Right ventricle myocardium inferior (tissue), 1 donor: ENCODE measurements around the gene CALHM6. TPM values are rescaled to one million over a fixed set of nuclear protein-coding genes. Genes with fewer than 3 reads are reported as not detected.
A peak's percentile ranks its signal among the peaks of the same experiment; 100 is the strongest.

Experiments used
- ATAC-seq: fragments of 200-7000 bp; cut with Tn5 transposase; one replicate; pipeline ENCODE4 v1.9.1; 2020; ENCODE audit warnings: mild to moderate bottlenecking, moderate library complexity
- DNase-seq: peaks from one replicate; pipeline ENCODE4 v3.0.0; 2021; ENCODE audit errors: missing footprints
- intact Hi-C: fragments of 100-400 bp; cut with DNase I; formaldehyde crosslinking; loops from one replicate; pipeline ENCODE4 v1.11.0; 2022
- long read RNA-seq: library from polyadenylated mRNA; unstranded; transcript quantifications from one replicate; pipeline ENCODE4 v2.0.0, GENCODE V29; 2021
- total RNA-seq: library from RNA; stranded (reverse); fragmentation: NEBNext Ultra II Directional; extraction: Animal tissue kit (Norgen Biotek cat#: 25700); gene quantifications from one replicate; pipeline ENCODE4 v1.2.1, GENCODE V29; 2021
- donor health status: DM: no; HTN: yes; CAD: no; lungs with severe emphysema.

The CALHM6 gene
- 2.9 TPM for total RNA-seq
- long read RNA-seq, partial matches to known transcripts = 1 of 2 reads
- long read RNA-seq, other reads (novel, unspliced or antisense) = 0 of 2 reads

DNA sequence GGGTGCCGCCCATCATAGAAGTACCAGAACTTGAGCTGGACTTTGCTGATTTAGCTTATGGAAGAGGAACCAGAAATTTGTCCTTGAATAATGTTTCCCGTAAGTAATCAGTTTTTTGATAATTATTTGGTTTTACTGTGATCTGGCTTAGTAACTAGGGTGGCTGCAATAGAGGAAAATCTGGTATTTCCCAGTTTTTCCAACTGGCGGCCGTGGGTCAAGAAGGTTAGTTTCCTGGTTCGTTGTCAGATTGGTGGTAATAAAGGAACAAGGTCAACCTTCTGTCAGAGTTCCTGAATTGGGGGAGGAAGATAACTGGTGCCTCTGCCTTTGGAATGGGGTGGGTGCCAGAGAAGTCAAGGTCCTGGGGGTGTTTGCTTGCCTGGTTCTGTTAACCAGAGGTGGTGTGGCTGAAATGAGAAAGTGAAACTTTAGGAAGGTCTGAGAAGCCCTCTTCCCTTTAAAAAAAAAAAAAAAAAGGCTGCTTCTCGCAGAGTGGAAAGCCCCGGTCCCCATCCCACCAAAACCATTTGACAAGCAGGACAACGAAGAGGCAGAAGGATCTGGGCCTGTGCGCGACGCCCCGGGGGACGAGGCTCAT, at the start of gene CALHM6:
Gene CALHM6, plus strand, starts transcription at position 45 of the 601 bp plus-strand sequence. Its CDS starts 555 bp downstream, at position 600.
- DNase-seq (no peak), ATAC-seq (peak; percentile 19)
- intact Hi-C loops = no loop called here

- intact Hi-C loops = no loop called here
- DNase-seq (no peak), ATAC-seq (peak; percentile 81)
Observed at GRCh38 chr6:116412270-116412669, 48.9 kb upstream of the CALHM6 start.

- intact Hi-C loops = no loop called here
- no peak for ATAC-seq
Observed at GRCh38 chr6:116413357-116413756, 47.8 kb upstream of the CALHM6 start.

GRCh38 chr6:116417661-116418060, 43.5 kb upstream of the CALHM6 start:
- intact Hi-C loops = no loop called here
- ATAC-seq = no peak
- no peak for DNase-seq

More at GRCh38 chr6:116413357-116413756, 47.8 kb upstream of the CALHM6 start:
- DNase-seq = no peak

DNA sequence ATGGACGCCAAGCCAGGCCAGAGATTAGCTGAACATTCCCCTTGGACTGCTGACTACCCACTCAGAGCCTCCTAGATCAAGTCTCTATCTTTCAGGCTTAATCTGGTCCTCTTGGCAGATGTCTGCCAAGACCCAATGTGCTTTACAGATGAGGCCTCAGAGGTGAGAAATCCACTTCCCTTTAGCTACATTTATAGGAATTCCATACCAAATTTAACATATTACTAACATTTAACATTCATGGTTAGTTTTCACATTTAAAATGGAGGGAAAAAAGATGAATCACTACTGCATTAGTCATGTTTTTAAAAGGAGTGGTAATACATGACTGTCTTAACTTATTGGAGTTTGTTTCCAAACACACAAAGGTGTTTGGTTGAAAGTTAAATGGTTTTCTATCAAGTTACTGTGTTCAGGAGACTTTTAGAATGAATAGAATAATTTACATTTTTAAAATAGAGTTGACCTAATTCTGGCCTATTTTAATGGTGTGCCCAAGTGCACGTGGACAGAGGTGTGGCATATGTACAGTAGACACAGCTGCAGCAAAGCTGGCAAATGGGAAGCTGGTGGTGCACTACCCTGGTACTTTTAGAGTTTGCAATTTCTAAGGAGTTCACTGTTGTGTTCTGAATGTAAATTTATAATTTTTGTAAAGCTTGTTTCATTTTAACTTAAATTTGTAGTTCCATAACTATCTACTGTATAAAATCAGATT, 41.9 kb upstream of the CALHM6 start:
- no peak for DNase-seq
- no peak for ATAC-seq
- intact Hi-C loops = no loop called here

DNA sequence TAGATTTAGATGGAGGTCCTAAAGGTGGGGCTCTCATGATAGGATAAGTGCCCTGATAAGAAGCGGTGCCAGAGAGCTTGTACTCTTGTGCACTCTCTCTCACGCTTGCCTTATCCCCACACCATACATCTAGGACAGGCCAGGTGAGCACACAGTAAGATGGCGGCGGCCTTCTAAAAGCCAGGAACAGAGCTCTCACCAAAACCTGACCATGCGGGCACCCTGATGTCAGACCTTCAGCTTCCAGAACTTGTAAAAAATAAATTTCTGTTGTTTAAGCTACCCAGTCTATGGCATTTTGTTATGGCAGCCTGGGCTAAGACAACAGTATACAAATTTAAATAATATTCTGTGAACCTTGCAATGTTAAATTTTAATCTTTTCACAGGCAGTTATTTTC, 40.8 kb upstream of the CALHM6 start:
- DNase-seq = no peak
- no peak for ATAC-seq
- intact Hi-C loops = no loop called here

DNA sequence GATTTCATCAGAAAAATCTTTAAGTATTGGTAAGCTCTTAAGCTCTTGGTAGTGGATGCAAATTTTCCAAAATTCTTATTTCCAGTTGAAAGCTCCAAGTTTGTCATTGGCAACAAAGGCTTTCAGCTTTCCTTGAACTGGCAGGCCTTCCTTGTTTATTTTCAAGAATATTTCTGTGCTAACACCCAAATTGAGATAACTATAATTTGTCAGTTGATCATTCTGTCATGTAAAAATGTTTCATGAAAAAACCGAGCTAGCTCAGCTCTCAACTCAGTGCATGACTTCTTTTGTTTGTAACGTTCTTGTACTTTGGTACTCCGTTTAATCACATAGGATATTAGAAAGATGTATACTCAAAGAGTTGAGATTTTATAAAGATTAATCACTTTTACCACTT, 38.9 kb upstream of the CALHM6 start:
- ATAC-seq (no peak), DNase-seq (no peak)
- intact Hi-C loops = no loop called here

GRCh38 chr6:116424001-116424400, 37.2 kb upstream of the CALHM6 start:
- ATAC-seq (no peak), DNase-seq (no peak)
- intact Hi-C loops = no loop called here

DNA sequence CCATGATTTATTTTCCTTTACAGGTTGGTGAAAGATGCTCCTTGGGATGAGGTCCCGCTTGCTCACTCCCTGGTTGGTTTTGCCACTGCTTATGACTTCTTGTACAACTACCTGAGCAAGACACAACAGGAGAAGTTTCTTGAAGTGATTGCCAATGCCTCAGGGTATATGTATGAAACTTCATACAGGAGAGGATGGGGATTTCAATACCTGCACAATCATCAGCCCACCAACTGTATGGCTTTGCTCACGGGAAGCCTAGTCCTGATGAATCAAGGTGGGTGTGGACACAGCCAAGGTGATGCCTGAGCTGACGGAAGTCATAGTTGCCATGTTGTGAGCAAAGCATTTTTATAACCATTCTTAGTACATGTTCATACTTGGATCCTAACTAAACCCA, 34.6 kb upstream of the CALHM6 start:
- ATAC-seq = no peak
- intact Hi-C loops = no loop called here
- no peak for DNase-seq

- intact Hi-C loops = no loop called here
- no peak for ATAC-seq
Observed at GRCh38 chr6:116429111-116429510, 32.1 kb upstream of the CALHM6 start.

DNA sequence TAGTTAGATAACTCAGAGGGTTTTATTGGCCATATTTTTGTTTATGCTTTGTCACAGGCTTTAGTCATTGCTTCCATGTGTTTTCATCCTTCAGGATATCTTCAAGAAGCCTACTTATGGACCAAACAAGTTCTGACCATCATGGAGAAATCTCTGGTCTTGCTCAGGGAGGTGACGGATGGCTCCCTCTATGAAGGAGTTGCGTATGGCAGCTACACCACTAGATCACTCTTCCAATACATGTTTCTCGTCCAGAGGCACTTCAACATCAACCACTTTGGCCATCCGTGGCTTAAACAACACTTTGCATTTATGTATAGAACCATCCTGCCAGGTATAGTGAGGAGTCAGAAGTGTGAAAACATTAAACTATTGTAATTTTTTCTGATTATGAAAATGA, 30.3 kb upstream of the CALHM6 start:
- intact Hi-C loops = no loop called here
- DNase-seq (no peak), ATAC-seq (no peak)

More at GRCh38 chr6:116429111-116429510, 32.1 kb upstream of the CALHM6 start:
- DNase-seq = no peak

- intact Hi-C loops = no loop called here
- no peak for ATAC-seq
- DNase-seq = no peak
Observed at GRCh38 chr6:116431964-116432595, 29.1 kb upstream of the CALHM6 start.

- DNase-seq = no peak
- intact Hi-C loops = no loop called here
- ATAC-seq = no peak
Observed at GRCh38 chr6:116433206-116433712, 27.9 kb upstream of the CALHM6 start.

- DNase-seq = no peak
- no peak for ATAC-seq
- intact Hi-C loops = no loop called here
Observed at GRCh38 chr6:116434056-116434725, 27.0 kb upstream of the CALHM6 start.

- ATAC-seq (no peak), DNase-seq (no peak)
- intact Hi-C loops = no loop called here
Observed at GRCh38 chr6:116436586-116436985, 24.6 kb upstream of the CALHM6 start.

DNA sequence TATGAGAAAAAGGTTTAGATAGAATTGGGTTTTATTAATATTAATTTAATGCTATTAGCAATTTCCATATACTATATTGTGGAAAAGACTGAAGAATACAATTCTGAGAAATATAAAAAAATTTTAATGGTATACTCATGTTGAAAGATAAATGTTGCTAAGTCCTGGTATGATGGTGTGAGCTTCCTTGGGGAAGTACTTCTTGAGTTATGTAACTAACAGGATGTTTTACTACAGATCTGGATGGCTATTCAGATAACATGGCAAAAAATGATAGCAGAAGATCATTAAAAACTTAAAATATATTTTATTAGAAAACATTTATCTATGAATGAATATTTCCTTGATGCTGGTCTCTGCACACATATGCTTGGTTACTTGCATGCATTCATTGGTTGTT, 23.5 kb upstream of the CALHM6 start:
- no peak for DNase-seq
- intact Hi-C loops = no loop called here
- no peak for ATAC-seq

DNA sequence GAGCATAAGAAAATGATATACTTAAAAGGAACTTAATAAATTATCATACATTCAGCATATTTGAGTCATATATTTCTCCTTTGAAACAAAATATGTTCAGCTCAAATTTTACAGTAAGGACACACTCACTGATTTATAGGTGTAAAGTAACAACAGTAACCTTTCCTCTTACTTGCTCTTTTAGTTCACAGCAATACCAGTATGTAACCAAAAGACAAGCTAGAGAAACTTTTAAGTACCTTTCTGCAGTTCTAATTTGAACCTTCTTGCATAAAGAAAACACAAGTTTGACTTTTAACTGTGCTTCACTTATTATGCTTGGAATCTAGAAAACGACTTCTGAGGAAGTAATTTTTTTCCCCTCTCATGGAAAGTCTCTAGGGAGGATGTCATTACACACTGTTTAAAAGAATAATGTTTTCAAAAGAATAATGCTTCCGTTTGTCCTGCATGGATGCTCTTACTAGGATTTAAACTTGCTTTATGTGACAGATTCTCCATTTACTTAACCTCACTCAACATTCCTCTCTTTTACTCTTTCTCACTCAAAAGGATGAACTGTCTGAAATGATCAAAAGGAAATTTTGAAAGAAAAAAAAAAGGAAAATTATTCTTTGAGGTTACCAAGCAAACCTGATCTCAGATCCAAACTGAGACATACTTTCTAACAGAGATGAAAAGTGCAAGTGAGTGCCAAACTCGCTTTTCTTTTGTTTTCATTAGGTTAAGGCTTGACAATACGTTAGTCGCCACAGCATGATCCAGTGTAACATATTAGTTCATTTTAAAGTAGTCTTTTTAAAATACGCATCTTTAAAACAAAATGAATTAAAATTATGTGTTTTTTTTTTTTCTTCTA, 22.4 kb upstream of the CALHM6 start:
- ATAC-seq = no peak
- no peak for DNase-seq
- intact Hi-C loops = no loop called here

- no peak for DNase-seq
- intact Hi-C loops = loop anchor here (5.0 kb wide), 1 partner anchor 93 kb away; no protein-coding TSS in a partner anchor
- no peak for ATAC-seq
Observed at GRCh38 chr6:116439522-116440051, 21.6 kb upstream of the CALHM6 start.
